Measurements from ENCODE around the gene ADH4. TPM values are rescaled to one million over a fixed set of nuclear protein-coding genes. Genes with fewer than 3 reads are reported as not detected.
"Not testable (repeated sequence)": the region's sequence is repeated elsewhere in the genome, so short reads cannot be mapped to it uniquely, and the experiment has no call there.

Gene ADH4
- total RNA-seq, 1 experiment from 2014 or later = not detected

GRCh38 chr4:99100876-99101275 is 43.2 kb downstream of the ADH4 start:
- Histone ChIP-seq H4K20me1 (ENCODE audit: low read length) (no peaks in the 10 kb centered on the region), H3K36me3 (ENCODE audit: low read depth, low read length) (no peaks in the 10 kb centered on the region), H3K4me3 (ENCODE audit: low read length) (no peak overlapping the region), H3K9me3 (ENCODE audit: low read length) (no peaks in the 10 kb centered on the region), H2AFZ (ENCODE audit: low read length) (no peak overlapping the region), H3K4me1 (ENCODE audit: insufficient read depth, low read length) (no peaks in the 10 kb centered on the region), H3F3A (ENCODE audit: low read length, unreplicated experiment) (no peaks in the 10 kb centered on the region), H3K4me2 (ENCODE audit: low read length) (no peak overlapping the region), H3K27ac (ENCODE audit: low read length) (no peak overlapping the region), H3K9ac (ENCODE audit: low read length) (no peak overlapping the region), H3K79me2 (ENCODE audit: low read length) (no peaks in the 10 kb centered on the region), H3K9me2 (replicated peaks; ENCODE audit: low read length) (no peaks in the 10 kb centered on the region), H3K27me3 (ENCODE audit: low read length) (no peaks in the 10 kb centered on the region)
- ATAC-seq (no peak), DNase-seq (no peak)
- ChIA-PET CTCF (no interaction called here), POLR2A (ENCODE audit: unreplicated experiment) (no interaction called here)
- intact Hi-C loops (cut with micrococcal nuclease) = no loop called here
- TF ChIP-seq EZH2 (IDR thresholded peaks at IDR 0.05; ENCODE audit: low read length, unreplicated experiment) (no peak), EZH2phosphoT487 (IDR thresholded peaks at IDR 0.05; ENCODE audit: borderline replicate concordance, low read length) (no peak)
- TF ChIP-seq, protein P1, sequence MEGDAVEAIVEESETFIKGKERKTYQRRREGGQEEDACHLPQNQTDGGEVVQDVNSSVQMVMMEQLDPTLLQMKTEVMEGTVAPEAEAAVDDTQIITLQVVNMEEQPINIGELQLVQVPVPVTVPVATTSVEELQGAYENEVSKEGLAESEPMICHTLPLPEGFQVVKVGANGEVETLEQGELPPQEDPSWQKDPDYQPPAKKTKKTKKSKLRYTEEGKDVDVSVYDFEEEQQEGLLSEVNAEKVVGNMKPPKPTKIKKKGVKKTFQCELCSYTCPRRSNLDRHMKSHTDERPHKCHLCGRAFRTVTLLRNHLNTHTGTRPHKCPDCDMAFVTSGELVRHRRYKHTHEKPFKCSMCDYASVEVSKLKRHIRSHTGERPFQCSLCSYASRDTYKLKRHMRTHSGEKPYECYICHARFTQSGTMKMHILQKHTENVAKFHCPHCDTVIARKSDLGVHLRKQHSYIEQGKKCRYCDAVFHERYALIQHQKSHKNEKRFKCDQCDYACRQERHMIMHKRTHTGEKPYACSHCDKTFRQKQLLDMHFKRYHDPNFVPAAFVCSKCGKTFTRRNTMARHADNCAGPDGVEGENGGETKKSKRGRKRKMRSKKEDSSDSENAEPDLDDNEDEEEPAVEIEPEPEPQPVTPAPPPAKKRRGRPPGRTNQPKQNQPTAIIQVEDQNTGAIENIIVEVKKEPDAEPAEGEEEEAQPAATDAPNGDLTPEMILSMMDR (conservative IDR thresholded peaks at IDR 0.05; ENCODE audit: low read depth, low read length) = no peak
- BruUV-seq (replicated peaks) = no TSS peak

GRCh38 chr4:99099814-99100213 is 44.3 kb downstream of the ADH4 start:
- intact Hi-C loops (cut with micrococcal nuclease); H3K79me2 ChIP-seq (ENCODE audit: low read length); H3K9ac ChIP-seq (ENCODE audit: low read length); POLR2A ChIA-PET (ENCODE audit: unreplicated experiment); H3K4me2 ChIP-seq (ENCODE audit: low read length); CTCF ChIA-PET; H3K27me3 ChIP-seq (ENCODE audit: low read length); H3K9me2 ChIP-seq (replicated peaks; ENCODE audit: low read length); H3K4me1 ChIP-seq (ENCODE audit: insufficient read depth, low read length); H3K9me3 ChIP-seq (ENCODE audit: low read length); H3K36me3 ChIP-seq (ENCODE audit: low read depth, low read length); H4K20me1 ChIP-seq (ENCODE audit: low read length); DNase-seq; ATAC-seq; H2AFZ ChIP-seq (ENCODE audit: low read length); H3K4me3 ChIP-seq (ENCODE audit: low read length); BruUV-seq (replicated peaks); H3K27ac ChIP-seq (ENCODE audit: low read length); H3F3A ChIP-seq (ENCODE audit: low read length, unreplicated experiment): not testable (repeated sequence)

DNA sequence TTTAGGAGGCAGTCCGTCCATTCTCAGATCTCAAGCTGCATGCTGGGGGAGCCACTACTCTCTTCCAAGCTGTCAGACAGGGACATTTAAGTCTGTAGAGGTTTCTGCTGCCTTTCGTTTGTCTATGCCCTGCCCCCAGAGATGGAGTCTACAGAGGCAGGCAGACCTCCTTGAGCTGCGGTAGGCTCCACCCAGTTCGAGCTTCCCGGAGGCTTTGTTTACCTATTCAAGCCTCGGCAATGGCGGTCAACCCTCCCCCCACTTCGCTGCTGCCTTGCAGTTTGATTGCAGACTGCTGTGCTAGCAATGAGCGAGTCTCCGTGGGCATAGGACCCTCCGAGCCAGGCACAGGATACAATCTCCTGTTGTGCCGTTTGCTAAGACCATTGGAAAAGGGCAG is 44.8 kb downstream of the ADH4 start:
- Histone ChIP-seq H3K27ac (ENCODE audit: low read length) (no peak overlapping the region), H3K36me3 (ENCODE audit: low read depth, low read length) (no peaks in the 10 kb centered on the region), H3K9me2 (replicated peaks; ENCODE audit: low read length) (no peaks in the 10 kb centered on the region), H3K9ac (ENCODE audit: low read length) (no peak overlapping the region), H3K9me3 (ENCODE audit: low read length) (no peaks in the 10 kb centered on the region), H3K79me2 (ENCODE audit: low read length) (no peaks in the 10 kb centered on the region), H3K4me3 (ENCODE audit: low read length) (no peak overlapping the region), H3K27me3 (ENCODE audit: low read length) (no peaks in the 10 kb centered on the region), H3K4me2 (ENCODE audit: low read length) (no peak overlapping the region), H4K20me1 (ENCODE audit: low read length) (no peaks in the 10 kb centered on the region), H3F3A (ENCODE audit: low read length, unreplicated experiment) (no peaks in the 10 kb centered on the region), H2AFZ (ENCODE audit: low read length) (no peak overlapping the region), H3K4me1 (ENCODE audit: insufficient read depth, low read length) (no peaks in the 10 kb centered on the region)
- intact Hi-C loops (cut with micrococcal nuclease) = no loop called here
- BruUV-seq (replicated peaks) = no TSS peak
- TF ChIP-seq EZH2phosphoT487 (IDR thresholded peaks at IDR 0.05; ENCODE audit: borderline replicate concordance, low read length) = no peak
- no peak for TF ChIP-seq EZH2 (IDR thresholded peaks at IDR 0.05; ENCODE audit: low read length, unreplicated experiment)
- TF ChIP-seq, protein P1 (conservative IDR thresholded peaks at IDR 0.05; ENCODE audit: low read depth, low read length) = no peak
- ATAC-seq (no peak), DNase-seq (no peak)
- POLR2A ChIA-PET (ENCODE audit: unreplicated experiment) = no interaction called here
- CTCF ChIA-PET = no interaction called here

GRCh38 chr4:99091841-99092240 is 52.3 kb downstream of the ADH4 start:
- H3F3A ChIP-seq (ENCODE audit: low read length, unreplicated experiment); H3K4me1 ChIP-seq (ENCODE audit: insufficient read depth, low read length); H3K27ac ChIP-seq (ENCODE audit: low read length); H2AFZ ChIP-seq (ENCODE audit: low read length); H3K9ac ChIP-seq (ENCODE audit: low read length); BruUV-seq (replicated peaks); ATAC-seq; H3K9me3 ChIP-seq (ENCODE audit: low read length); H3K9me2 ChIP-seq (replicated peaks; ENCODE audit: low read length); H3K4me2 ChIP-seq (ENCODE audit: low read length); H3K4me3 ChIP-seq (ENCODE audit: low read length); CTCF ChIA-PET; POLR2A ChIA-PET (ENCODE audit: unreplicated experiment); H4K20me1 ChIP-seq (ENCODE audit: low read length); H3K27me3 ChIP-seq (ENCODE audit: low read length); DNase-seq; H3K36me3 ChIP-seq (ENCODE audit: low read depth, low read length); intact Hi-C loops (cut with micrococcal nuclease): not testable (repeated sequence)
- H3K79me2 ChIP-seq (ENCODE audit: low read length) = peaks cover 27% of the 10 kb centered on the region

All from PC-3 (cell line).